ENCODE data around the gene DYTN. TPM values are rescaled to one million over a fixed set of nuclear protein-coding genes. Genes with fewer than 3 reads are reported as not detected.

DYTN gene
- total and polyA plus RNA-seq, 2 donors (not counting 3 experiments of a cell fraction or from before 2014, with no cell fraction given) = 0.06 to 0.62 TPM

- H3K27me3 ChIP-seq (ENCODE audit: control insufficient read depth in 2 of 2, insufficient read depth in 2 of 2, low read length in 2 of 2) = peaks cover 13 to 14% of the 10 kb centered on the region in 2 experiments
- intact Hi-C loops (cut with micrococcal nuclease) = no loop called here
- H4K20me1 ChIP-seq (replicated peaks; ENCODE audit: control insufficient read depth, extremely low read depth, insufficient read depth, low read length) = no peaks in the 10 kb centered on the region
- H3K4me2 ChIP-seq (ENCODE audit: insufficient read depth, low read length) = no peak overlapping the region
- dilution Hi-C loops (cut with MboI; ENCODE audit: extremely low pct_ligation_motif_present, low sequenced_read_pairs) = no loop called here
- H3K36me3 ChIP-seq (ENCODE audit: control insufficient read depth in 2 of 2, extremely low read depth in 1 of 2, insufficient read depth in 2 of 2, low read length in 2 of 2) = no peaks in the 10 kb centered on the region
- no TSS peak for BruUV-seq (replicated peaks)
- H3K9me1 ChIP-seq (replicated peaks; ENCODE audit: control insufficient read depth, extremely low read depth, insufficient read depth, low read length) = no peaks in the 10 kb centered on the region
- H2AFZ ChIP-seq (ENCODE audit: low read depth, low read length) = no peak overlapping the region
- FAIRE-seq (no peak), DNase-seq (ENCODE audit: low read depth, low spot score) (no peak)
- no peak overlapping the region for H3K9ac ChIP-seq (replicated peaks; ENCODE audit: extremely low read depth, insufficient read depth, low read length)
- no peak overlapping the region for H3K4me3 ChIP-seq (replicated peaks in 1 of 3; ENCODE audit: insufficient read depth in 1 of 3, low read depth in 1 of 3, low read length in 3 of 3)
- no peaks in the 10 kb centered on the region for H3K4me1 ChIP-seq (ENCODE audit: control insufficient read depth, extremely low read depth, insufficient read depth, low read length)
- H3K9me3 ChIP-seq (replicated peaks; ENCODE audit: control insufficient read depth, insufficient read depth, low read length) = no peaks in the 10 kb centered on the region
- H3K79me2 ChIP-seq (ENCODE audit: control insufficient read depth, insufficient read depth, low read length) = no peaks in the 10 kb centered on the region
- POLR2A ChIA-PET = no interaction called here
- CTCF ChIA-PET = interaction anchor here (0.6 kb wide), 1 partner anchor 16 kb away, joined by 3 read pairs; no protein-coding TSS in a partner anchor
- no peak overlapping the region for H3K27ac ChIP-seq (ENCODE audit: insufficient read depth, low read depth, low read length)
- no peak for TF ChIP-seq GATA2 (IDR thresholded peaks at IDR 0.05; ENCODE audit: insufficient read depth, insufficient read length, low read depth, low read length)
- no peak for TF ChIP-seq MYC (IDR thresholded peaks at IDR 0.05; ENCODE audit: low read depth, low read length)
- TF ChIP-seq FOS (IDR thresholded peaks at IDR 0.05; ENCODE audit: borderline replicate concordance, insufficient read depth, low read length) = no peak
- no peak for TF ChIP-seq EZH2 (IDR thresholded peaks at IDR 0.05; ENCODE audit: borderline replicate concordance, low read depth, low read length, severe bottlenecking)
- TF ChIP-seq CTCF (IDR thresholded peaks at IDR 0.05; ENCODE audit: extremely low read depth in 1 of 2, insufficient read depth in 1 of 2, low read depth in 1 of 2, low read length in 2 of 2) = no peak
- TF ChIP-seq MAX (IDR thresholded peaks at IDR 0.05; ENCODE audit: insufficient read depth, insufficient read length) = no peak
- no peak for TF ChIP-seq JUN (IDR thresholded peaks at IDR 0.05; ENCODE audit: borderline replicate concordance, insufficient read depth, insufficient read length, low read depth)
Measured at GRCh38 chr2:206639636-206640035, 78.6 kb downstream of the DYTN start.

All from endothelial cell of umbilical vein (primary cell).